Activated CD8-positive, alpha-beta memory T cell treated with anti-CD3 and anti-CD28 coated beads for 24 hours (primary cell): Measurements from ENCODE around the gene FAM124A.

Experiments used
- DNase-seq: peaks from one replicate; pipeline ENCODE4 v3.0.0-alpha.2; 2020

Gene FAM124A

GRCh38 chr13:51317262-51317661, 95.1 kb downstream of the FAM124A start:
- DNase-seq = no peak

- no peak for DNase-seq
These were observed 95.8 kb downstream of the FAM124A start for GRCh38 chr13:51318015-51318414.

GRCh38 chr13:51318876-51319275, 96.7 kb downstream of the FAM124A start:
- no peak for DNase-seq

- no peak for DNase-seq
These were observed 99.6 kb downstream of the FAM124A start for GRCh38 chr13:51321836-51322235.

- DNase-seq = no peak
These were observed 100.6 kb downstream of the FAM124A start for GRCh38 chr13:51322826-51323225.

- DNase-seq = no peak
These were observed 101.8 kb downstream of the FAM124A start for GRCh38 chr13:51323824-51324511.

- no peak for DNase-seq
These were observed 102.7 kb downstream of the FAM124A start for GRCh38 chr13:51324714-51325420.

- no peak for DNase-seq
These were observed 103.6 kb downstream of the FAM124A start for GRCh38 chr13:51325837-51326236.

- no peak for DNase-seq
These were observed 104.6 kb downstream of the FAM124A start for GRCh38 chr13:51326777-51327176.

GRCh38 chr13:51327961-51328360, 105.8 kb downstream of the FAM124A start:
- no peak for DNase-seq

GRCh38 chr13:51328488-51328887, 106.3 kb downstream of the FAM124A start:
- no peak for DNase-seq

- DNase-seq = no peak
These were observed 107.4 kb downstream of the FAM124A start for GRCh38 chr13:51329606-51330005.

- DNase-seq = no peak
These were observed 108.6 kb downstream of the FAM124A start for GRCh38 chr13:51330791-51331190.

- DNase-seq = no peak
These were observed 109.2 kb downstream of the FAM124A start for GRCh38 chr13:51331354-51331861.

- DNase-seq = no peak
These were observed 110.6 kb downstream of the FAM124A start for GRCh38 chr13:51332566-51333361.

- DNase-seq = no peak
These were observed 111.2 kb downstream of the FAM124A start for GRCh38 chr13:51333421-51333820.

GRCh38 chr13:51333826-51334225, 111.6 kb downstream of the FAM124A start:
- no peak for DNase-seq
